HG03095 (cell line): ENCODE measurements around the gene KCNQ1.

Source experiments
- ATAC-seq: cut with Tn5 transposase; IDR thresholded peaks from one replicate; pipeline ENCODE4 v1.9.1; 2021; ENCODE audit warnings: moderate library complexity; ENCODE audit not compliant: unreplicated experiment

Gene KCNQ1

DNA sequence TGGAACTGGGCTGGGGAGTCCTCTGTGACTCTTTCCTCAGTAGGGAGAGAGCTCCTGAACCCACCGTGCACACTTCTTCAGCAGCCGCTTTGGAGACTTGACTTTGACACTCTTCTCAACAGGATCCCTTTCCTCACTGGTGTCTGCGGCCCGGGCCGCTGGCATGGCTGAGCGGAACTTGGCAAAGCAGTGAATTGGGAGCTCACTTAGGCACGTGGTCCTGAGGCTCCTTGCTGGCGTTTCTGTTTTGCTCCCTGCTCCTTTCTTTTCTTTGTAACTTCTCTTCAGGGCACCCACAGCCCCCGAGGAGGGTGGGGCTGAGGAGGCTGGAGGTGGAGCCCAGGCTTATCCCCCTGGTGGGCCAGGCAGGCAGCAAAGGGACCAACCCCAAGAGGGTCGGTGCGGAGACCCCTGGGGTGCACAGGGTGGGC, 263.4 kb downstream of the KCNQ1 start:
- no peak for ATAC-seq

DNA sequence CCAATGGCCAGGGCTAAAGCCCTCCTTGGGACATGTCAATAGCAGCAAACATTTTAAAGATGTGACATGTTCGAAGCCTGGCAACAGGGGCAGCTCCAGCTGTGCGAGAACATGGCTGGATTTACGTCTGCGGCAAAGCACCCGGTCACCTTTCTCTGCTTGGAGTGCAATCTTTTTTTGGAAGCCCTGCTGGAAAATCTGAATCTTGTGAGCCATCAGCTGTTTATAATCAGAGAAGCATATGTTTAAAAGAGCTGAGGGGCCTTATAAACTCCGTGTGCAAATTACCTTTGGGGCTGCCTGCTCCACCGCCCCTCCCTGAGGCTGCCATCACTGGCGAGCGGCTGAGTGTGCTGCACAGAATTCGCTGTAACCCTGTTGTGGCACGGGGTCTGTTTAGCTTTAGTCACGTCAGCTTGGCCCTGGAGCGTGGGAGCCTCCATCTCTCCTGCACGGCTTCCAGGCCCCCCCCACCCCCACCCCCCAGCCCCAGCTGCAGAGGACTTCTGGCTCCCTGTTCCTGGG, 264.0 kb downstream of the KCNQ1 start:
- no peak for ATAC-seq

DNA sequence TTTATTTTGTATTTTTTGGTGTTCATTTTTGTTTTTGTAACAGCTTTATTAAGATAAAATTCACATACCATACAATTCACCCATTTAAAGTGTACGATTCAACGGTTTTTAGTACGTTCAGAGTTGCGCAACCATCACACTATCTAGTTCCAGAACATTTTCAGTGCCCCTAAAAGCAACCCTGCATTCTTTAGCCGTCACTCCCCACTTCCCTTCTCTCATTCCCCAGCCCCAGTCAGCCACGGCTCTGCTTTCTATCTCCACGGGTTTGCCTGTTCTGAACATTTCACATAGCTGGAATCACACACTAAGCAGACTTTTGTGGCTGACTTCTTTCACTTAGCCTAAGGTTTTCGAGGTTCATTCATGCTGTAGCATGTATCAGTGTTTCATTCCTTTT, 264.6 kb downstream of the KCNQ1 start:
- ATAC-seq = no peak

DNA sequence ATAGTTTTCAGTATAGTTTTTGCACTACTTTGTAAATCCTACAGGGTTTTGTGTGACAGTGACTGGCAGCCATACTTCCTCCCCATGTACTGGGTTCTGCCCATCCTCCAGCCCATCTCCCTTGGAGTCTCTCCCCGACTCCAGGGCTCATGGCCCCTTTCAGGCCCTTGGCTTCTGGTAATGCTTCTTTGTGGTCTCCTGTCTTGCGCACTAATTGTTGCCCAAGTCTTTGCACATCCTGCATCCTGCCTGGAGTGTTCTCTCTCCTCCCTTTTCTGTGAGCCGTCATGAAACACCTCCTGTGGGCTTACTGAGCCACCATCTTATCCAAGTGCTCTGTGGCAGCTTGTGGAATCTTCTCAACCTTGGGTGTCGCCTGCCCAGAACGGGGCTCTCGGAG, 266.4 kb downstream of the KCNQ1 start:
- ATAC-seq = no peak

- ATAC-seq = no peak
These were observed 268.3 kb downstream of the KCNQ1 start for GRCh38 chr11:2713094-2713493.

DNA sequence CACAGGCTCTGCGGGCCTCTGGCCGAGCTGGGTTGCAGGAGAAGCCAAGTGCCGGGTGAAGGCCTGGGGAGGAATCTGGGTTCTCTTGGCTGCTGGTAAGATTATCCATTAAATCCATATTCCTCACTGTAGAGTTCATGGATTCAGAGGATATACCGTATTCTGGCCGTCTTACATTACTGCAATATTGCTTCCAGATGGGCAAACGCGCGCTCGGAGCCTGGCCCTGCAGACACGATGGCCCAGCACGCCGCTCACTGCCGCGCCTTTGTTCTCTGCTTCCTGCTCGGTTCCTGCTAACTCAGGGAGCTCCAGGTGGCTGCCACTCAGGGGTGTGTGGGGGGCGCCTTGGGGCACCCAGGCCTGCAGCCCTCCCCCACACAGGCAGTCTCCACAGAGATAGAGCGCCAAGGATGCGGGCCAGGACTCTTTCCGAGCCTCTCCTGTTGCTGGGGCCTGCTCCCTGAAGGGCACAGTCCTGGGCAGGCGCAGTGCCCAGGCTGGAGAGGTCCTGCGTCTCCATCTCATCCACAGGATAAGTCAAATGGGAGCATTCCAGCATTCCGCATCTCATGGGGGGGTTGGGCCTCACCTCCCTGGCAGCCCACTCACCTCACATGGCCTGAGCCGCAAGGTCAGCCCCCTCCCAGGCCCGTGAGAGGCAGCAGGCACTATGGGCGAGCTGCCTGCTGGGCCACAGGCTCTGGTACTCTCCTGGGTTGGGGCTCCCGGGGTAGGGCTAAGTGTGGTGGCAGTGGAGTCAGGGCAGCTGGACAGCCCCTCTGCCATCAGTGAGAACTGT, 269.1 kb downstream of the KCNQ1 start:
- ATAC-seq = no peak

- no peak for ATAC-seq
These were observed 269.6 kb downstream of the KCNQ1 start for GRCh38 chr11:2714463-2714800.

GRCh38 chr11:2714871-2715270, 270.1 kb downstream of the KCNQ1 start:
- no peak for ATAC-seq

GRCh38 chr11:2715716-2716350, 271.0 kb downstream of the KCNQ1 start:
- ATAC-seq = no peak

GRCh38 chr11:2716376-2717095, 271.7 kb downstream of the KCNQ1 start:
- no peak for ATAC-seq

DNA sequence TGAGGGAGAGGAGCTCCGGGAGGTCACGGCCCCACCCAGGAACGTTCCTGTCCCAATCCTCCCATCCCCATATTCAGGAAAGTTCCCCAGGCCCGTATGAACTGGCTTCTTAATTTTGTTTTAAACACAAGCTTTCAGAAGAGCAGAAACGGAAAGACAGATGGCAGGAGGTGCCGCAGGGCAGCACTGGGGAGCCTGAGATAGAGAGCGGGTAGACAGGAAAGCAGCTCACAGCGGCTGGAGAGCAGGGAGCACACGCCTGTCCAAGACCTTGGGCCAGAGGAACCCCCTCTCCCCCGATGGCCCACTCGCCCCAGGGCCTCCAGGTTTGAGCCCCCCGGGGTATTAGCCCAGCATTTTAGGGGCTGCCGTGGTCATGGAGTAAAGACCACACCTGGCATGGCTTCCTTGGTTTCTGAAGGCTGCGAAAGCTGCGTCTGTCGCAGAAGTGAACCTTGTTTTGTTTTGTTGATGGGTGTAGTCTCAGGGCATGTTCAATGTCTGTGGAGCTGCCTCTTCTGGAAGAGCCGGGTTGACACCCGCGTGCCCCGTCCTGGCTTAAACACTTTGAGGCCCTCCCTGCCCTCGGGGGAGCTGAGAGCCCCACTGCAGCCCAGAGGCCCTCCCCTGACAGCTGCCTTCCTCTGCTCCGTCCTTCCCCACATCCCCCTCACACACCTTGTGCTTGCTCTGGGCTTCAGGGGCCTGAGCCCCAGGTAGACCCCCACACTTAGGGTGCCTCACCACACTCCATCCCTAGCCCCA, 272.9 kb downstream of the KCNQ1 start:
- no peak for ATAC-seq

DNA sequence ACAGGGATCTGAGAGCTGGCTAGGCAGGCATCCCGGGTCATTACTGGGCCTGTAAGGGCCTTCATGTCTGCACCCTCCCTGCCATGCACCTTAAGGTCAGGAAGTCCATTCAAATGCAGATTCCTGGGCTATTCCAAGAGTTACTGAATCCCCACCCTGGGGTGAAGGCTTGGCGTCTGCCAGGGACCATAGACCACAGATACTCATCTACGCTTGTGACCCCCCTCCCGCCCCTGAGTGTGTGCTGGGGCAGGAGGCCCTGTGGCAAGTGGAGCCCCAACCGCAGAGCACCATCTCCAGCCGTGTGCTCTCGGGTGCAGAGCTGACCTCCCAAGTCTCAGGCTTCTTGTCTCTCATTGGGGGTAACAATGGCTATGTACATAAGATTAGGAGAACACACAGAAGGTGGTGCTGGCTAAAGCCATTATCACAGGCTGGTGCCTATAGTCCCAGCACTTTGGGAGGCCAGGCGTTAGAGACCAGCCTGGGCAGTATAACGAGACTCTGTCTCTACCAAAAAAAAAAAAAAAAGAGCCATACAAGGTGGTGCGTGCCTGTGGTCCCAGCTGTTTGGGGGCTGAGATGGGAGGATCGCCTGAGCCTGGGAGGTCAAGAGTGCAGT, 274.1 kb downstream of the KCNQ1 start:
- ATAC-seq = no peak

DNA sequence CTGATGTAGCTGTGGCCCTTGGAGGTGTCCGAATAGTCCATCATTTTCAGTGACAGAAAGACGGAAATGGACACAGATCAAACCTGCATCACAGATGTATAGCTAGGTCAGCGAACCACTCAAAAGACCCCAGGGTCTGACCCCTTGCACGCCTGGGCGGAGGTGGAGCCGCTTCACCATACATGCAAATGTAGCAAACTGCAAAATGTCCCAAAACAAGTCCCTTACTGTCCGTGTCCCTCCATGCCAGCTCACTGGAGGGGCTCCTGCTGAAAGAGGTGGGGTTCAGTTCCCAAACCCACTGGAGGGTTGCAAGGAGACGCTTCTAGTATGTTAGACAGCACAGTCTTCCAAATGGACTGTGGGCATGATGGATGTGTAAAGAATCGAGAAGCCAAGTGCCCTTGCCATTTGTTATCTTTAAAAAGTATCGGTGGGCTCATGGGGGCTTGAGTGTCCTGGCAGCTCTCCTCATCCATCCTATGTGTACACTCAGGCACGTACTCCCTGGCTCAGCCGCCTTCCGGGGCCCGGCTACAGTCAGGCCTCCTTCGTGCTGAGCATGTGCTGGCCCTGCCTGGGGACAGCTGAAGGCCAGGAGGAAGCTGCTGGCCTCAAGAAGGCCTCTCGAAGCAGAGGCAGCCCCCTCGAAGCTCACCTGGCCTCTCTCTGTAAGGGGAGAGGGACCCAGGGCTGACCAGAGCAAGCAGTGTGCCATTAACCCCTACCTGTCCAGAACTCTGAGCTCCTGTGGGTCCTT, 275.2 kb downstream of the KCNQ1 start:
- no peak for ATAC-seq

DNA sequence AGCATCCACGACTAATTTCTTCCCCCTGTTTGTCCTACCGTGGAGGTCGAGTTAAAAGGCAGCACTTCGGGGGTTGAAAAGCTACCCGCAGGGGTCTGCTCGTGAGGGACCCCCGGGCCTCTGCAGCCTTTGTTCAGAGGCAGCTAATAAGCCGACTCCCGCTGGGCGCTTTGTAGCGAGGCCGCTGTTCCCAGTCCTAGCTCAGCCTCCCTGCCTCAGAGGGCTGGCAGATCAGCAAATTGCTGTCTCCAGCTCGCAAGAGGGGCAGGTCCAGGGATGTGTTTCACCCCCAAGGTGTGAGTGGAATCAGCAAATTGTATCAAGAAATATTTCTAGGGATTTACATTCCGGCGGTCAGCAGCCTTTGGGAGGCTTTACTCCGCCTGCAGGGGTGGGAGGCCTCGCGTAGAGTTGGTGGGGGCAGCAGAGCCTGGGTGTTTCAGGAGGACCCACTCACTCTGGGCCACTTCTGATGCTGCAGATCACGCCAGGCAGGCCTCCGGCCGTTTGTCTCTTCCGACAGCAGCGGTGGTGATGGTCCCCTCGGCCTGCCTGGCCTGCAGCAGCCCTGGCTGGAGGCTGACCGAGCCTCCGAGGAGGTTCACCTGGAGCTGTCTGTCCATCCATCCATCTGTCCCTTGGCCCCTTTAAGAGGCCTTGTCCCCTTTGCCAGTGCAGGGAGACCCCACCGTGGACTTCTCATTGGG, 276.6 kb downstream of the KCNQ1 start:
- ATAC-seq = no peak

- no peak for ATAC-seq
These were observed 278.1 kb downstream of the KCNQ1 start for GRCh38 chr11:2722955-2723354.

- ATAC-seq = no peak
These were observed 279.3 kb downstream of the KCNQ1 start for GRCh38 chr11:2724104-2724503.

- no peak for ATAC-seq
These were observed 280.0 kb downstream of the KCNQ1 start for GRCh38 chr11:2724653-2725367.
